HS-5 (cell line): Measurements from ENCODE around the gene SAYSD1.
"Not testable (repeated sequence)": the region's sequence is repeated elsewhere in the genome, so short reads cannot be mapped to it uniquely, and the experiment has no call there.

Experiments used
- DNase-seq: peaks from one replicate; pipeline ENCODE4 v3.0.0-alpha.2; 2012; ENCODE audit warnings: low read depth

The SAYSD1 gene

GRCh38 chr6:39114704-39115599 is at the start of gene SAYSD1:
TSS of gene SAYSD1 (minus strand) at chr6:39115186. CDS start at chr6:39115089, 97 bp downstream.
- peak; percentile 69 for DNase-seq

GRCh38 chr6:39157511-39157910 is 42.5 kb upstream of the SAYSD1 start:
- DNase-seq = no peak

- no peak for DNase-seq
These were observed 41.8 kb upstream of the SAYSD1 start for GRCh38 chr6:39156801-39157200.

GRCh38 chr6:39154705-39155104 is 39.7 kb upstream of the SAYSD1 start:
- no peak for DNase-seq

- DNase-seq = no peak
These were observed 38.9 kb upstream of the SAYSD1 start for GRCh38 chr6:39153766-39154397.

GRCh38 chr6:39152262-39152661 is 37.3 kb upstream of the SAYSD1 start:
- no peak for DNase-seq

GRCh38 chr6:39151211-39151610 is 36.2 kb upstream of the SAYSD1 start:
- DNase-seq = no peak

GRCh38 chr6:39144481-39145173 is 29.6 kb upstream of the SAYSD1 start:
- no peak for DNase-seq

GRCh38 chr6:39143238-39143930 is 28.4 kb upstream of the SAYSD1 start:
- DNase-seq = no peak

GRCh38 chr6:39140556-39141167 is 25.7 kb upstream of the SAYSD1 start:
- DNase-seq = no peak

- DNase-seq = no peak
These were observed 22.3 kb upstream of the SAYSD1 start for GRCh38 chr6:39137245-39137644.

GRCh38 chr6:39136207-39136606 is 21.2 kb upstream of the SAYSD1 start:
- not testable (repeated sequence) for DNase-seq

GRCh38 chr6:39134761-39135160 is 19.8 kb upstream of the SAYSD1 start:
- DNase-seq = not testable (repeated sequence)

- peak; percentile 20 for DNase-seq
These were observed 15.7 kb upstream of the SAYSD1 start for GRCh38 chr6:39130691-39131090.

GRCh38 chr6:39128832-39129231 is 13.8 kb upstream of the SAYSD1 start:
- peak; percentile 49 for DNase-seq

GRCh38 chr6:39128106-39128505 is 13.1 kb upstream of the SAYSD1 start:
- no peak for DNase-seq

GRCh38 chr6:39124114-39124513 is 9.1 kb upstream of the SAYSD1 start:
- no peak for DNase-seq

GRCh38 chr6:39118921-39119320 is 3.9 kb upstream of the SAYSD1 start:
- no peak for DNase-seq

- no peak for DNase-seq
These were observed 640 bp downstream of the SAYSD1 start for GRCh38 chr6:39114388-39114703.

GRCh38 chr6:39113788-39114187 is 1.2 kb downstream of the SAYSD1 start:
- DNase-seq = no peak

- no peak for DNase-seq
These were observed 3.7 kb downstream of the SAYSD1 start for GRCh38 chr6:39111280-39111679.
